ENCODE data around the gene ARL6IP6. TPM values are rescaled to one million over a fixed set of nuclear protein-coding genes. Genes with fewer than 3 reads are reported as not detected.

Gene ARL6IP6
- total RNA-seq, result 26.7 and 40.2 TPM in 2 replicates

DNA sequence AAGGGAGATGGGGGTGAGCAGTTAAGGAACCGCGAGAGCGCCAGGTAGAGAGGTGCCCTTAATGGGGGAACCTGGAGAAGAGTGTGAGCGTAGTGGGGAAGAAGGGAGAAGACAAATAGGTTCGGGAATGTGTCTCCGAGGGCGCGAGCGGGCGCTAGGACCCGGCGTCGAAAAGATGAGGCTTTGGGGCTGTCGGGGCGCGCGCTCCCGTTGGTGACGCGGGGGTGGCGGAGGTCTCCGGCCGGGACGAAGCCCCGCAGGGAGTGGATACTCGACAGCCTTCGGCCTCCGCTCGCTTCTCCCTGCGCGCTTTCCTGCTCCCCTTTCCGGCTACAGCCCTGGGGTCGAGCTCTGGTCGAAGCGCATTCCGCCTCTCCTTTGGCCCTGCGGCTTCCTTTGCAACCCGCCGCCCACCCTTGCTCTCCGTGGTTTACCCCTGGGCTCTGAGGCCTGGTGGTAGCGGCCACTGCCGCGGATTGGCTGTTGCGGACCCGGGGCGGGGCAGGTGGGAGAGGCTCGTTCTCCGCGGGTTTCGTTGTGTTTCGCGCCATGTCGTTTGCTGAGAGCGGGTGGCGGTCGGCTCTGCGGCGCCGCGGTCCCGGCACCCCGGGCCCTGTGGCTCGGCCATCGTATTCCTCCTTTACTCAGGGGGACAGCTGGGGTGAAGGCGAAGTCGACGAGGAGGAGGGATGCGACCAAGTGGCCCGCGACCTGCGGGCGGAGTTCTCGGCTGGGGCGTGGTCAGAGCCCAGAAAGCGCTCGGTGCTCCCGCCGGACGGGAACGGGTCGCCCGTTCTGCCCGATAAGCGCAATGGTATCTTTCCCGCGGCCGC is at the start of gene ARL6IP6:
Gene ARL6IP6 (plus strand): TSS at position 545 of the 833 bp plus-strand sequence. CDS start 5 bp downstream, at position 550.

DNA sequence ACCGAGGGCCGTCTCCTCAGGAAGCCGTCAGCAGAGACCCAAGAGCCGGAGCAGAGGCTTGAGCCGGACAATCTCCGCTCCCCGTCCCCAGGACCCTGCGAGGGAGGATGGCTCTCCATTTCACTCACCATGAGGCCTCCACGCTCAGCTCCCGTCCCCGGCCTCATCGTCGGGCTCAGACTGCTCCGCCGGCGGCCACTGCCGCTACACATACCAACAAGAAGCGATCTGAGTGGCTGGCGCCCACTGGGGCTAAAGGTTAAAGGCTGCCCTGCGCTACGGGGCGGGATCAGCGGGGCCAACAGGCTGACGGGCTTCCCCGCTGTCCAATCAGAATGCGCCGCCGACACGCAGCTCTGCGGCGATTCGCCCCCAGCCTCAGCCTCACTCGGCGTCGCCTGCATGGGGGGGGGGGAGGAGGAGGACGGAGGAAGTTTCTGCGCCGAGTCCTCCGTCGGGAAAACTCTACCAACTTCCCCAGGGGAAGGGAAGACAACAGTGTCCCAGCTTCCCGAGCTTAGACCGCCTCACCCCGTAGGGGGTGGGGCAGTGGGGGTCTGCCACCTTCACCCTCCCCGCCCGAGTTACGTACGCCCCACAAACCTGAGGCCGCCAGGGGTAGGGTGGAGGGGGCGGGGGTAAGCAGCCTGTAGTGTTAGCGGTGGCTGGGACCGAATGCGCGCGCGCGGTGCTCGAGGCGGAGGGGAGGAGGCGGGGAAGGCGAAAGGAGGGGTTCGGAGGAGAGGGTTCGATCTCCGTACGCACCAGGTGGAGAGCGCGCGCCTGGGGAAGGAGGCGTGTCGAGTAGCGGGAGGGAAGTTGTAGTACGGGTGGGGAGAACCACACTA is 968 bp upstream of the ARL6IP6 start, which contains the start of gene PRPF40A:
Gene PRPF40A (minus strand): TSS at position 234 of the 848 bp plus-strand sequence. CDS start 22 bp downstream, at position 212.

Other genes with a start within 250 kb of the ARL6IP6 start
- gene PRPF40A, start 1.2 kb upstream of the ARL6IP6 start, total RNA-seq, result 117 and 143 TPM in 2 replicates